HepG2 (cell line): ENCODE measurements around the gene ZRANB2. TPM values are rescaled to one million over a fixed set of nuclear protein-coding genes. Genes with fewer than 3 reads are reported as not detected.

ENCODE experiments used
- ATAC-seq: fragments of 200-7000 bp; cut with Tn5 transposase; 3 replicates; pipeline ENCODE4 v1.9.1; 2020; ENCODE audit warnings: mild to moderate bottlenecking, moderate library complexity
- BruUV-seq: library from RNA; stranded (reverse); fragments of 400-500 nt; replicated peaks from 2 replicates; lab custom pipeline; 2021; lab: Mats Ljungman, UMichigan
- CTCF ChIA-PET: fragments of 300-600 bp; formaldehyde crosslinking; extraction: SDS; loops from one replicate; lab custom pipeline; 2021; ENCODE audit warnings: low total read pairs, inconsistent platforms, low intra/inter-chr PET ratio; lab: Yijun Ruan, JAX
- POLR2A ChIA-PET: fragments of 350-600 bp; sonication (Branson Sonifier 250); formaldehyde crosslinking; loops from one replicate; lab custom pipeline; 2020; ENCODE audit warnings: antibody characterized with exemption, inconsistent platforms; lab: Yijun Ruan, JAX
- DNase-seq: peaks from one replicate; pipeline ENCODE4 v3.0.0-alpha.2; 2015; ENCODE audit warnings: low spot score
- FAIRE-seq: peaks from 3 replicates; lab custom pipeline; 2011; peaks lifted over from hg19 to GRCh38; lab: Jason Lieb, UNC
- H2AFZ ChIP-seq: one replicate; pipeline ENCODE4 v1.6.1; 2011; ENCODE audit warnings: low read length, inconsistent platforms
- H3K27ac ChIP-seq: fragments of 300-600 bp; 3 replicates; pipeline ENCODE4 v1.8.0; 2011; ENCODE audit warnings: mixed run types, mild to moderate bottlenecking, mixed read lengths, low read length, inconsistent platforms; ENCODE audit not compliant: insufficient read depth; ENCODE audit errors: extremely low read length
- H3K27me3 ChIP-seq, 2 experiments: fragments of 200-600 bp in 1 of 2; 2 replicates in 1 of 2; 3 replicates in 1 of 2; pipeline versions ENCODE4 v1.6.0 to v1.8.0; 2011; ENCODE audit warnings: low read length in 2 of 2, mild to moderate bottlenecking in 2 of 2, moderate library complexity in 2 of 2, inconsistent platforms in 1 of 2; ENCODE audit not compliant: insufficient read depth in 2 of 2, control insufficient read depth in 1 of 2
- H3K36me3 ChIP-seq, 2 experiments: fragments of 200-600 bp in 1 of 2; replicated peaks in 1 of 2; 2 replicates in 1 of 2; 3 replicates in 1 of 2; pipeline versions ENCODE4 v1.5.1 to v1.8.0; 2011; ENCODE audit warnings: low read length in 2 of 2, inconsistent platforms in 1 of 2; ENCODE audit not compliant: insufficient read depth in 2 of 2, control insufficient read depth in 1 of 2
- H3K4me1 ChIP-seq: 2 replicates; pipeline ENCODE4 v1.5.1; 2012; ENCODE audit warnings: low read length, inconsistent platforms; ENCODE audit not compliant: insufficient read depth
- H3K4me2 ChIP-seq: 2 replicates; pipeline ENCODE4 v1.6.0; 2011; ENCODE audit warnings: low read depth, low read length, inconsistent platforms
- H3K4me3 ChIP-seq, 3 experiments: fragments of 200-600 bp in 1 of 3; sonication (generic), shearing (Covaris generic) in 1 of 3; replicated peaks in 1 of 3; 2 replicates each; pipeline ENCODE4 v1.5.1; 2011 to 2016; ENCODE audit warnings: low read length in 3 of 3, inconsistent platforms in 2 of 3, low read depth in 2 of 3, mild to moderate bottlenecking in 2 of 3, control low read depth in 1 of 3, mixed read lengths in 1 of 3; ENCODE audit not compliant: insufficient read depth in 1 of 3
- H3K79me2 ChIP-seq: one replicate; pipeline ENCODE4 v1.6.1; 2011; ENCODE audit warnings: low read length, inconsistent platforms; ENCODE audit not compliant: insufficient read depth
- H3K9ac ChIP-seq: 2 replicates; pipeline ENCODE4 v1.6.0; 2011; ENCODE audit warnings: mild to moderate bottlenecking, low read depth, low read length, inconsistent platforms; ENCODE audit not compliant: insufficient read depth
- H3K9me3 ChIP-seq: 2 replicates; pipeline ENCODE4 v1.5.1; 2012; ENCODE audit warnings: mild to moderate bottlenecking, low read length
- H4K20me1 ChIP-seq: 2 replicates; pipeline ENCODE4 v1.6.0; 2011; ENCODE audit warnings: inconsistent platforms, mild to moderate bottlenecking, low read length, moderate library complexity; ENCODE audit not compliant: insufficient read depth
- CSRNP1 ChIP-seq: sonication (generic); formaldehyde crosslinking; IDR thresholded peaks from 2 replicates; pipeline ENCODE4 v1.8.1; 2023; ENCODE audit warnings: mild to moderate bottlenecking, missing genetic modification reagents
- ETV6 ChIP-seq: sonication (generic); formaldehyde crosslinking; conservative IDR thresholded peaks from 2 replicates; pipeline ENCODE4 v1.4.0; 2020; ENCODE audit warnings: missing genetic modification reagents
- FOXK1 ChIP-seq: sonication (generic); formaldehyde crosslinking; IDR thresholded peaks from 2 replicates; pipeline ENCODE4 v1.4.0; 2020; ENCODE audit warnings: low read depth, missing genetic modification reagents, borderline replicate concordance
- HMG20A ChIP-seq: IDR thresholded peaks from 2 replicates; pipeline ENCODE4 v1.6.1; 2016; ENCODE audit warnings: borderline replicate concordance
- IRX3 ChIP-seq: sonication (generic); formaldehyde crosslinking; IDR thresholded peaks from 2 replicates; pipeline ENCODE4 v1.8.1; 2023; ENCODE audit warnings: mild to moderate bottlenecking, low read depth, missing genetic modification reagents, borderline replicate concordance
- NR3C1 ChIP-seq: sonication (generic); formaldehyde crosslinking; IDR thresholded peaks from 2 replicates; pipeline ENCODE4 v1.4.0; 2020; ENCODE audit warnings: missing genetic modification reagents
- RFXAP ChIP-seq: sonication (generic); formaldehyde crosslinking; IDR thresholded peaks from 2 replicates; pipeline ENCODE4 v1.4.0; 2020; ENCODE audit warnings: missing genetic modification reagents, borderline replicate concordance
- TBL1XR1 ChIP-seq: fragments of 150-350 bp; IDR thresholded peaks from 2 replicates; pipeline ENCODE4 v1.6.1; 2014; ENCODE audit warnings: borderline replicate concordance, low read length; ENCODE audit not compliant: partially characterized antibody
- ZBTB46 ChIP-seq: sonication (generic); formaldehyde crosslinking; IDR thresholded peaks from 2 replicates; pipeline ENCODE4 v1.4.0; 2020; ENCODE audit warnings: mild to moderate bottlenecking, missing genetic modification reagents, borderline replicate concordance
- ZKSCAN8 ChIP-seq: IDR thresholded peaks from 2 replicates; pipeline ENCODE4 v1.6.1; 2016; ENCODE audit warnings: borderline replicate concordance, missing genetic modification reagents, missing compliant biosample characterization
- ZNF383 ChIP-seq: sonication (generic); formaldehyde crosslinking; IDR thresholded peaks from 2 replicates; pipeline ENCODE4 v1.4.0; 2020; ENCODE audit warnings: missing genetic modification reagents, mild to moderate bottlenecking, borderline replicate concordance
- WGBS: methylation state at CpG from one replicate; pipeline ENCODE4 v1.1.6; 2017; ENCODE audit warnings: low lambda C conversion rate; 5-methylcytosine and 5-hydroxymethylcytosine counted together
- in situ Hi-C: cut with HindIII; loops from 2 replicates; pipeline ENCODE4 v1.10.0; 2017; ENCODE audit warnings: low pct_unique_long_range_greater_than_20kb; ENCODE audit not compliant: extremely low pct_ligation_motif_present
- intact Hi-C: fragments of 100-400 bp; cut with micrococcal nuclease; formaldehyde crosslinking; loops from one replicate; pipeline ENCODE4 v1.10.0; 2022; ENCODE audit not compliant: unreplicated experiment
- polyA plus RNA-seq, 8 experiments: library from polyadenylated mRNA; depleted of rRNA in 3 of 8; stranded (reverse) in 7 of 8; unstranded in 1 of 8; fragments of >200 nt; fragmentation: Illumina TruSeq in 4 of 8; extraction: Trizol in 4 of 8; gene quantifications; 2 replicates each; pipeline versions ENCODE4 v1.2.1 to v1.2.3, GENCODE V29; 2011 to 2016; ENCODE audit warnings: low read depth in 4 of 8, missing spikeins in 1 of 8, mixed read lengths in 1 of 8; ENCODE audit not compliant: insufficient read depth in 1 of 8
- total RNA-seq, 5 experiments: library from RNA; depleted of rRNA; stranded (reverse); fragments of >200 nt; fragmentation: Illumina TruSeq; extraction: Trizol; gene quantifications; 2 replicates each; pipeline ENCODE4 v1.2.3, GENCODE V29; 2016; ENCODE audit warnings: low read depth in 1 of 5

Gene ZRANB2
- total and polyA plus RNA-seq, 2 of the 13 experiments (the other 11 are each of a cell fraction or from before 2014, with no cell fraction given), result 43.0 to 45.4 TPM

- no peak for TF ChIP-seq CSRNP1 (CRISPR knock-in tag)
- TF ChIP-seq RFXAP (CRISPR knock-in tag), result no peak
- TF ChIP-seq ZKSCAN8 (CRISPR knock-in tag), result no peak
- no peak for TF ChIP-seq FOXK1 (CRISPR knock-in tag)
- no peak for TF ChIP-seq ZBTB46
- no peak for TF ChIP-seq IRX3 (CRISPR knock-in tag)
- TF ChIP-seq NR3C1 (CRISPR knock-in tag), result no peak
- TF ChIP-seq ETV6, result no peak
Observed at GRCh38 chr1:71097428-71097827, 16.6 kb upstream of the ZRANB2 start (continued).

- no peak for TF ChIP-seq TBL1XR1
- no peak for TF ChIP-seq ZNF383 (CRISPR knock-in tag)
- TF ChIP-seq NR3C1 (CRISPR knock-in tag), result no peak
- TF ChIP-seq HMG20A (CRISPR knock-in tag), result no peak
- TF ChIP-seq IRX3 (CRISPR knock-in tag), result no peak
- Histone ChIP-seq H3K36me3 (no peaks in the 10 kb centered on the region), H3K79me2 (no peaks in the 10 kb centered on the region), H4K20me1 (no peaks in the 10 kb centered on the region), H2AFZ (no peak overlapping the region), H3K4me3 (no peak overlapping the region), H3K4me1 (no peaks in the 10 kb centered on the region), H3K27me3 (no peaks in the 10 kb centered on the region), H3K27ac (no peak overlapping the region), H3K9ac (no peak overlapping the region), H3K4me2 (no peak overlapping the region), H3K9me3 (no peaks in the 10 kb centered on the region)
- DNase-seq (no peak), FAIRE-seq (no peak), ATAC-seq (no peak)
- CTCF ChIA-PET, result interaction anchor here (1.5 kb wide), 1 partner anchor 427 kb away, joined by 3 read pairs; no protein-coding TSS in a partner anchor
- in situ Hi-C loops, result loop anchor here (25.0 kb wide), 1 partner anchor 942 kb away; no protein-coding TSS in a partner anchor
- no TSS peak for BruUV-seq
- POLR2A ChIA-PET, result interaction anchor here (1.7 kb wide), 1 partner anchor 14 kb away, joined by 4 read pairs; the partner anchor contains the start of gene ZRANB2
- 60% methylated on average over 2 of the region's 2 CpGs for WGBS
- intact Hi-C loops, result loop anchor here (5.0 kb wide), 1 partner anchor 427 kb away; no protein-coding TSS in a partner anchor
Observed at GRCh38 chr1:71094913-71095312, 14.1 kb upstream of the ZRANB2 start.
